Activated naive CD8-positive, alpha-beta T cell treated with anti-CD3 and anti-CD28 coated beads, Interleukin-2, amount 50 U/mL, for 16 hours (primary cell): ENCODE measurements around the gene ALS2CL.
A peak's percentile ranks its signal among the peaks of the same experiment; 100 is the strongest.
"Not testable (repeated sequence)": the region's sequence is repeated elsewhere in the genome, so short reads cannot be mapped to it uniquely, and the experiment has no call there.

Source experiments
- DNase-seq: peaks from one replicate; pipeline ENCODE4 v3.0.0-alpha.2; 2020; ENCODE audit warnings: low read depth, low spot score

Gene ALS2CL, protein sequence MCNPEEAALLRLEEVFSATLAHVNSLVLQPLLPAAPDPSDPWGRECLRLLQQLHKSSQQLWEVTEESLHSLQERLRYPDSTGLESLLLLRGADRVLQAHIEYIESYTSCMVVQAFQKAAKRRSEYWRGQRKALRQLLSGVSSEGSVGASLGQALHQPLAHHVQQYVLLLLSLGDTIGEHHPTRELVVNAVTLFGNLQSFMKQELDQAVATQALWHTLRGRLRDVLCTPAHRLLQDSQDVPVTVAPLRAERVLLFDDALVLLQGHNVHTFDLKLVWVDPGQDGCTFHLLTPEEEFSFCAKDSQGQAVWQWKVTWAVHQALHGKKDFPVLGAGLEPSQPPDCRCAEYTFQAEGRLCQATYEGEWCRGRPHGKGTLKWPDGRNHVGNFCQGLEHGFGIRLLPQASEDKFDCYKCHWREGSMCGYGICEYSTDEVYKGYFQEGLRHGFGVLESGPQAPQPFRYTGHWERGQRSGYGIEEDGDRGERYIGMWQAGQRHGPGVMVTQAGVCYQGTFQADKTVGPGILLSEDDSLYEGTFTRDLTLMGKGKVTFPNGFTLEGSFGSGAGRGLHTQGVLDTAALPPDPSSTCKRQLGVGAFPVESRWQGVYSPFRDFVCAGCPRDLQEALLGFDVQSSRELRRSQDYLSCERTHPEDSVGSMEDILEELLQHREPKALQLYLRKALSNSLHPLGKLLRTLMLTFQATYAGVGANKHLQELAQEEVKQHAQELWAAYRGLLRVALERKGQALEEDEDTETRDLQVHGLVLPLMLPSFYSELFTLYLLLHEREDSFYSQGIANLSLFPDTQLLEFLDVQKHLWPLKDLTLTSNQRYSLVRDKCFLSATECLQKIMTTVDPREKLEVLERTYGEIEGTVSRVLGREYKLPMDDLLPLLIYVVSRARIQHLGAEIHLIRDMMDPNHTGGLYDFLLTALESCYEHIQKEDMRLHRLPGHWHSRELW

DNA sequence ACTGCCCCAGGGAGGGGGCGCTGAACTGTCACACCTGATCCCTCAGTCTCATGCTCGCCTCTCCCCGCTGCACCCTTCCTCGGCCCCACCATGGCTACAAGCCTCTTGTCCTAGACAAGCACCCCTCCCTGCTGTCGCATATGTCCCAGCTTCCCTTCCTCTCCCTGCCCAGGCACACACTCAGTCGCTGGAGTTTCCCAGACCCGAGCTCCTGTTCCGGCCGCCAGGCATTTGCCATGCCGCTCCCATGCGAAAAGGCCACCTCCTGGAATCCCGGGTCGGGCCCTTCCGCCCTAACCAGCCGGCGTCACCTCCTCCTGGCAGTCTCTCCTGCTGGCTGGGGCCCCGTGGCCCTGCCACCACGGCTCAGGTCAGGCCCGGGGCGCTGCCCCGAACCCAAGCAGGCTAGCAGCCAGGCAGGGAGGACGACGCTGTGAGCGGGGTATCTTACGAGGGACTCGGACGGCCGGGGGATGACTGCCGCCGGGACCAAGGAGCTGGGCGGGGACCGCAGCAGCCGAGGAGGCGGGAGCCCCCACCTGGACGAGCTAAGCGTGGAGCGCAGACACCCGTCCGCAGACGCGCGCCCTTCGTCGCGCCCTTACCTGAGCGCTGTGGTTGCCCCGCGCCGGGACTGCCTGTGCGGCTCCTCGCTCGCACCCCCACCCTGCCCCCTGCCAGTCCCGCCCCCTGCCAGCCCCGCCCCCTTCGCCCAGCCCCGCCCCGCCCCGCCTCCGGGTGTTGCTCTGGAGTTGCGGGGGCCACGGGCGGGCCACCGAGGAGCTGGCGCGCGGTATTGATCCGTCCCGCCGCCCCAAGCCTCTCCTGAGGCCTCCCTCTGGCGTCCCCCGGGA, at the start of gene ALS2CL:
Gene ALS2CL (minus strand): TSS at position 642 of the 854 bp plus-strand sequence. CDS start 4,239 bp downstream, outside the sequence.
- peak; percentile 31 for DNase-seq

DNA sequence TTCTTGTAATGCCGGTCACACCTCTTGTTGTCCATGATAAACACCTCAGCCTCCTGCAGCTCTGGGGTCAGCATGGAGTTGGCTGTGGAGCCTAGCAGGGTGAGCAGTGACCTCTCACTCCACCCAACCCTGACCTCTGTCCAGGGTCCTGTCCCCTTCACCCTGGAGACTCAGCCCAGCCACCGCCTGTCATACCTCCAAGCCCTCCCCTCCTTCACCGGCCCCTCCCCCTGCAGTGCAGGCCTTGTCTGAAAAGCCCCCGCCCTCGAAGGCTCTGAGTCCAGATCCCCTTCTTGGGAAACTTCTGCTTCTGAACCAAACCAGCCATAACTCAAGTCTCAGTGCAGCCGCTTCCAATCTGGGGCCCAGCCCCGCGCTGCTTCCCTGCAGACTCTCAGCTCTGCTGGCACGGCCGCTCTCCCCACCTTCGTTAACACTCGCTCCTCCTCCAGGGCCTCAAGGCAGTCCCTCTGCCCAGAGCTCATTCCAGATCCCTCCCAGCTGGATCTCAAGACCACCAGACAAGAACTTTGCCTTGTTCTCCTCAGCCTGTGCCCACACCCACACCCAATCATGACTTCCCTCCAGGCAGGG, 49.6 kb upstream of the ALS2CL start:
- no peak for DNase-seq

DNA sequence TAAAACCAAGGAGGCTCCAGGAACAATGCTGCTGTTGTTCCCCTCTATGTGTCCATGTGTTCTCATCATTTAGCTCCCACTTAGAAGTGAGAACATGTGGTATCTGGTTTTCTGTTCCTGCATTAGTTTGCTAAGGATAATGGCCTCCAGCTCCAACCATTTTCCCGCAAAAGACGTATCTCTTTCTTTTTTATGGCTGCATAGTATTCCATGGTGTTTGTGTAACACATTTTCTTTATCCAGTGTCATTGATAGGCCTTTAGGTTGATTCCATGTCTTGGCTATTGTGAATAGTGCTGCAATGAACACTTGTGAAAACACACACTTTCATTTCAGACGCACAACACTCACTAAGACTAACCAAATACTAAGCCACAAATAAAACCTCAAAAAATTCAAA, 46.1 kb upstream of the ALS2CL start:
- DNase-seq: not testable (repeated sequence)

DNA sequence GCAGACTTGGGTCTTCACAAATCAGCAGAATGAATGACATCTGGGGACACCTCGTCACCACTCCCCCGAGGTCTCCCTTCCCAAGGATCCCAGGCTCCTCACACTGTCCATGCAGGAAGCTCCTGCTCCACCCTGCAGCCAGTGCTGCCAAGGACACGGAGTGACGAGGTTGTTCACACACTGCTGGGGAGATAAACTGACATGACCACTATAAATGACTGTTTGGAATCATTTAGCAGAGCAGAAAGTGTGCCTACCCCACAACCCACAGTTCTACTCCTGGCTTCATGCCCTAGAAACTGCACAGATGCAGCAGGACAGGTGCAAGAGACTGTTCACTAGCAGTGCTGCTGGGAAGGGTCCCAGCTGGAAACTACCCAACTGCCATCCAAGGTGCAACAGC, 43.9 kb upstream of the ALS2CL start:
- no peak for DNase-seq

DNA sequence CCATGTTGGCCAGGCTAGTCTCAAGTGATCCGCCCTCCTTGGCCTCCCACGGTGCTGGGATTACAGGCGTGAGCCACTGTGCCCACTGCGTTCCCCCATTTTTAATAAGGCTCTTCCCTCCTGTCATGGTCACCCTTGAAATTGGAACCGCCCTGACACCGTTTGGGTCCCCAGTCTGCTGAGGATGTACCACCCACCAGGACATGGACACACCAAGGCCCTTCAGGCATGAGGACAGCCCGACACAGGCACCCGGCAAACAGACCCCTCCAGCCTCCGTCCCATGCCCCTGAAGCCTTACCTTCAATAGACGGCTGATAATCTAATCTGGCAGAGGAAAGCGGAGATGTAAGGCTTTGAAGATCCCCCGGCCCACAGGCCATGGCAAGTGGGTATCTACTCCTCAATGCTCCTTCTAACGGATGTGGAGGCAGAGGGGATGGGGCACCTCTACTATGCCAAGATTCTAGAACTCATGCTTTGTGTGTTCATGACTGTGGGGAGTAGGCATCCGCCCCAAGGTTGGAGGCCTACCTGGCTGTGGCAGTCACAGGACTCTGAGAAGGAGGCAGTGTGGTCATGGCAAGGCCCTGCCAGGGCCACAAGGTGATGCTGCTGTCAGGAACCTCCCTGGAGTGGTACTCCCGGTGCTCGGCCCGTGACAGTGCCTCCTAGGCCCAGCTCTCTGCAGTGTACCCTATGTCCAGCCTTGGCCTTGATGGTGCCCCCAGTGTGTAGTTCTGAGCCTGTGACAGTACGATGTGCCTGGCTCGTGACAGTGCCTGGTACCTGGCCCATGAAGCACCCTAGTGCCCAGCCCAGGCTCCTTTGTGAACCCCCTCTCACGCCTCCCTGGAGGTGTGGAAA, 42.8 kb upstream of the ALS2CL start:
- no peak for DNase-seq

DNA sequence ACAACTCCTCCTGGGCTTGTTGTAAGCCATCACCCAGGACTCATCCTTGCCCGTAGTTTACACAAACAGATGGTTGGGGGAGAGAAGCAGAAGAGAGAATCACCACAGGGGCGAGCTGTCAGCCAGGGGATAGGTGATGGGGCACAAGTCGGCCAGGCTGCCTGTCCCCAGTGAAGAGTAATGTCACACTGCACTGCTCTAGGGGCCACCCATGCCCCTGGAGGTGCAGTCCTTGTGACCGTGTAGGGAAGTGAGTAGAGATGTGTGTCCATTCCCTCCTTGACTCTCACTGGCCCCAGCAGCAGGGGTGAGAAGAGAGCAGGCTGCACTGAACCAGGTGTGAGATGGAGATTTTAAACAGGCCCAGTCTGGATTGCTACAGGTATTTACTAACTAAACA, 41.3 kb upstream of the ALS2CL start:
- DNase-seq: no peak

DNA sequence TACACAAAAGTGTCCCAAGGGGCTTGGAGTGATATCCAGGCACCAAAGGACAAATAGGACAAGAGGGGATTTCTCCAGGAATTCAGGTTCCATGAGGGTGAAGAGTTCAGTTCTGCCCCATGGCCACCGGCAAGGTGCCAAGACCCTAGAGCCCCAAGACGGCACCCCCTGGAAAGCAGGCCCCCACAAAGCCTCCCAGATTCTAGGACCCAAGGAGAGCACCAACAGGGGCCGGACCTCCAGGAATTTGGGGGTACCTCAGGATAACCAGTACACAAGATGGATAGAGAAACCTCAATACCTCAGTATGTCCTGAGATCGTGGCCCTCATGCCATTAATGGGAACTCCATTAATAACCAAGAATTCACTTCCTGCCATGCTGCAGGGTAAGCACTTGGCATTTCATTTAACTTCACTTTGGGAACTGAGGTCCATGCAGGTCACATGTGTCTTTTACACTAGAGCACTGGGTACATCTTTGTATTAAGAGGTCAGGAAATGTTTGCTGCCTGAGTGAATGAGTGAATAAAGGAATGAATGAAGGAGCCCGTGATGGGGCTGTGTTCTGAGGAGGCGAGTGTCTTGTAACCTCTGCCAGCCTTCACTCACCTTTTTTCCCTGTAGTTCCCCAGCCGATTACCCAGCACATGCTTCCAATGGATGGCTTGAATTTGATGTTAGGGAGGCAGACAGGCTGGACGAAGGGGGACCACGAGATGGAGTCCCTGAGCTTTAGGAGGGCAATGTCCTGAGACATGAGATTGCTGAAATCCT, 39.7 kb upstream of the ALS2CL start:
- DNase-seq: no peak

DNA sequence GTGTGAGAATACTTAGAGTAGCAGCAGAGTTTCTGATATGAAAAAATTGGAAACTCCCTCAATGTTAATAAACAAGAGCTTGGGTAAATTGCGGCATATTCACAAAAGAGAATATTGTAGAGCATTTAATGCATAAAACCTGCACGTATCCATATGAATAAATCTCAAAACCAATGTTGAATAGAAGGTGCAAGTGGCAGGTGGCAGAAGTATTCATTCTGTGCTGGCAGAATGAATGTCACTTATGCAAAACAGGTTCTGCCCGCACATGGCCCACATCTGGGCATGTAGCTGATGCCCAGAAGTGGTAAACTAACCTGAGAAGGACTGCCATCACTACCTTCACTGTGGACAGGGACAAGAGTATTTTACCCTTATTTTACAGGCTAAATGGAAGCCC, 38.3 kb upstream of the ALS2CL start:
- DNase-seq: no peak

DNA sequence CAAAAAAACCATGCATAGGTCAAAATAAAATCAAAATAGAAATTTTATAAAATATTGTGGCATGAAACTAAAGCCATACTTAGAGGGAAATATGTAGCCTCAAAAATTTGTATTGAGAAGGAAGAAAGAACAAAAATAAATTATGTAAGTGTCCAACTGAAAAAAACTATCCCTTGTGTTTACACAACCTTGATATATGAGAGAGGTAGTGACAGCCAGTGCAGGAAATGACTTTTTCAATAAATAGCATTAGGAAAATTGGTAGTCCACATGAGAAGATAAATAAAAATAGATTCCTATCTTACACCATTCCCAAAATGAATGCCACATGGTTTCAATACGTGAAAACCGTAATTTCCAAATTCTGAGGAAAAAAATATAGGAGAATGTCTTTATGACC, 37.3 kb upstream of the ALS2CL start:
- DNase-seq: no peak

DNA sequence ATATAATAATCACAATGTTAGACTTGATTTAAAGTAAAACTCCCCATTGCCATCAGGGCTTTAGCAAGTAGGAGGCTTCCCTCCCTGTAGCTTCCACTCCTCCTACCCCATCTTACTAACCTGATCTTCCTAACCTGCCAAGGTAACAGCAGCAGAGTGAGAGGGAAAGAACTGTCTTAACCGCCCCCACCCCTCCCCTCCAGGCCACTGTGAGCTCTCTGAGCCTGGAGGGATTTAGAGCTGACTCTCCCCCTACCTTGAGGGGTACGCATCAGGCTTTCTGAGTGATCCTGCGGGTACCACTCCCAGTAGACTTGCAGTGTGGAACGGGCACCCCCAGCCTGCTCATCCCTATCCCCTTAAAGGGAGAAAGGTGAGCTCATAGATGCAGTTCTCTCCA, 35.6 kb upstream of the ALS2CL start:
- DNase-seq: no peak

DNA sequence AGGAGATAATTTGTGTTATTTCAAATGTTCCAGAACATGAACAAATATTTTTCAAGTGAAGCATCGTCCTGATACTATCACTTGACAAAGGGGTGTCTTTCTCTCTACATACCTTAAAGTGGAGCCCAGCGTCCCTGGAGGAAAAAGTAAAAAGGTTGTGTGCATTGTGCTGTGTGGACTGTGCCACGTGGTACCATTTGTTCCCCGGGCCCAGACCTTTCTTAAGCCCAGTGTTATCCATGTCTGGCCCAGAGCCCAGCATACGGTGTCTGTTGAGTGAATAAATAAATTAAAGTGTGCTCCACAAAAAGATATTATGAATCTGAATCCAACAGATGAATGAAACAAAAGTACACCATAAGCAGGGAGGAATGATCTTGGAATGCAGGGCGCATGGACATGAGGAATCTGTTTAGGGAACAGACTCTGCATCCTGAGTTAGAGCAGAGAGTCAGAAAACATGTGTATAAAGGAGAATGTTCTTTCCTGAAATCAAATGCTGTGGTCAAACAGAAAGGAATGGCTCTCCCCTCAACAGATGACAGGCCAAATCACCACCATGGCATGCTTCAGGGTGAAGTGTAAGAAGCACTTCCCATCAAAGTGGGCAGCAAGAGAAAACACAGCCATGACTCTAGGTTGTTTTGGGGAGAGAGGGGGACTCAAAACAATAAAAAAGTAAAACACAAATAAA, 32.3 kb upstream of the ALS2CL start:
- DNase-seq: no peak

DNA sequence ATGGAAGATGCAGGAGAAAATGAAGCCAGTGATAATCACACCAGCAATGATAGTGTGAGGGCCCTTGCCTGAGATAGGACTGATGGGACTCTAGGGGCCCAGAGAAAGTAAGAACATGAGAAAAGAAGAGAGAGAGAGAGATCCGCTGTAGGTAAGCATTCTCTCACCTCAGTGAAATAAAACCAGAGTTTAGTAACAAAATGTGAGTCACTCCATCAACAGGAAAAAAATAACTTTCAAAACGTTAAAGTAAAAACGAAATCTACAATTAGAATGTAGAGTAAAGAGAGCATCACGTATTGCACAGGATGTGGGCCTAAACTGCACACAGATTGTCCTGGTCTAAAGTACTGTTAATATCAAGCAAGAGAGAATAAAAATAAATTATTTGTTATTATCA, 30.9 kb upstream of the ALS2CL start:
- no peak for DNase-seq

DNA sequence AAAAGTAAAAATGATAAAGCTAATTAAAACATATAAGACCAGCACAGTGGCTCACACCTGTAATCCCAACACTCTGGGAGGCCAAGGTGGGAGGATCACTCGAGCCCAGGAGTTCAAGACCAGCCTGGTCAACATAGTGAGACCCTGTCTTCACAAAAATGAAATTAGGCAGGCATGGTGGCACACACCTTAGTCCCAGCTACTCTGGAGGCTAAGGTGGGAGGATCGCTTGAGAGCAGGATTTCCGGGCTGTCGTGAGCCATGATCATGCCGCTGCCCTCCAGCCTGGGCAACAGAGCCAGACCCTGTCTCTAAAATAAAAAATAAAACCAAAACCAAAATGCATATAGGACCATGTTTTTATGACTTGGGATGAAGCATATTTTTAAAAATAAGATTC, 29.0 kb upstream of the ALS2CL start:
- DNase-seq: no peak

DNA sequence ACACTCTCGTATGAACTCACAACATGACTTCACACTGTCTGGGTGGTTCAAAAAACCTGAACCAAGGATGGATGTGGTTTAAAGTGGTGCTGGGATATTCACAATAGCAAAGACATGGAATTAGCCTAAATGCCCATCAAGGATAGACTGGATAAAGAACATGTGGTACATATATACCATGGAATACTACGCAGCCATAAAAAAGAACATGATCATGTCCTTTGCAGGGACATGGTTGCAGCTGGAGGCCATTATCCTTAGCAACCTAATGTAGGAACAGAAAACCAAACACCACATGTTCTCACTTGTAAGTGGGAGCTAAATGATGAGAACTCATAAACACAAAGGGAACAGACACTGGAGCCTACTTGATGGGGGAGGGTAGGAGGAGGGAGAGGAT, 27.5 kb upstream of the ALS2CL start:
- no peak for DNase-seq

DNA sequence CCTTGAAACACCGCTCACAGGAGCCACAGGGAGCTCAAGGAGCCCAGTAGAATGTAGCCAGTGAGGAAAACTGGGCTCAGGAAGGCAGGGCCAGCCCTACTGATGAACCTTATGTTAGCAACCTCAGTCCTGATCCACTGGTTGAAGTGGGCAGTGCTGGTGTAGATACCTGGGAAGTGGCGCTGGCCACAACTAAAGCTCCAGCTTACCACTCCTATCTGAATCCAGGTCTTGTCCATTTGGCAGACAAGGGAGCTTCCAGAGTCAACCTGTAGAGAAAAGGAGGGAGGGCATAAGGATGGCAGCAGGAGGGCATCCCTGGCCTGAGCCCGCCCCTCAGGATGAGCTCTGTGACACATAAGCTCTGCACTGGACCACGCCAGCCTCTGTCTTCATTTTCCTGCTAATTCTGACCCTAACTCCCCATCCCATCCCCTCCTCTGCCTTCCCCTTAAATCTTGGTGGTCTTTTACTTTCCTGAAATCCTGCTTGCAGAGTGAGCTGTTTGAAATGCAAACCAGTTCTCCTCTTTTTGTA, 26.3 kb upstream of the ALS2CL start:
- DNase-seq: no peak

DNA sequence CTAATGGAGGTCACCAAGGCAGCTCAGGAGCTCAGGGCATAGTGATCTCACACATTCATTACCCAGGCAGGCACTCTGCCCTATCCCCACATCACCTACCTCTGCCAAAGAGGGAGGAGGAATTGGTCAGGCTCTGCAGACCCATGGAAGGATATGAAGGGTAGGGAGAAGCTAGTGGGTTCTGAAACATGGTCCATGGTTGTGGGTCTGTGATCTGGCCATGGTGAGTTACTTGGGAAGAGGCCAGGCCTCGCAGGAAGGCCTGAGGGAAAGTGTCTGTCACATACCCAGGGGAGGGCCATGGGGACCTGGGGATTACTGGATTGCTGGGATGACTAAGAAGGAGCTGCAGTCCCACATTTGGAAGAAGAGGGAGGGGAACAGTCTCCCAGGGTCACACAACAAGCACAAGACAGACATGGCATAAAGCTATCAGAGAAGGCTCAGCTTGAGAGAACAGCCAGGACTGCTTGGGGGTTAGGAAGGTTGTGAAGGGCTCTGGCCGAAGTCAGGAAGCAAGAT, 25.6 kb upstream of the ALS2CL start:
- no peak for DNase-seq

DNA sequence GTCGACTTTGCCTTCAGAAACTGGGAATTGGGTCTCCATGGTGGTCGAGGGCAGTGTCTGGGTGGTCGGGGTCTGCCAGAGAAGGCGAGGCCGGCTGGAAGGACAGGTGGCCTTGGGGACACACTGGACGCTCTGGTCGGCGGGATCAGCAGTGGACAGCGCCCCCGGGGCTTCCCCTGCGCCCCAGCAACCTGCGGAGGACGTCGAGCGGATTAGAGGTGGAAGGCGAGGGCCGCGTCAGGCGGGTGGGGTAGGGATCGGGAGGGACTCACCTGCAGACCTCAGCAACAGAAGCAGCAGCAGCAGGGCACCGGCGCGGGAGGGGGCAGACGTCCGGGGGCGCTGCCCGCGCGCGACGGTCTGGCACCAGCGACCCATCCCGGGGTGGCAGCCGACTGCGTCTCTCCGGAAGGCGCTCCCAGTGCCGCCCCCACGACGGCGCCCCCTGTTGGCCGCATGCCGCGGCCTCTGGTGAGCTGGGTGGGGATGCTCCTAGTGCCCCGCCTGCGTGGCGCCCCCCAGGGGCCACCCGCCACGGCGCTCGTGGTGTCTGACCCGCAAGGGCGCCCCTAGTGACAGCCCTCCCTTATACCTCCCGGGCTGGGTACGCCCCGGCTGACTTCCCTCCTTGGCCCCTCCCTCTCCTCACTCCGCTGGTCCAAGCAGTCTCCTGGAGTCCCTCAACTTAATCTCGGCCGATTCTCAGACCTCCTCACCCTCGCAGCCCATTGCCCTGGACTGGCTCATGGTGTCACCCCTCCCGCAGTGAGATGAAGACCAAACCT, 24.2 kb upstream of the ALS2CL start, which contains the start of gene PRSS50:
Gene PRSS50 (minus strand): TSS at position 423 of the 785 bp plus-strand sequence. CDS start 45 bp downstream, at position 378.
- no peak for DNase-seq
